Measurements from ENCODE around the gene ECI2. TPM values are rescaled to one million over a fixed set of nuclear protein-coding genes. Genes with fewer than 3 reads are reported as not detected.

ECI2 gene
- total and polyA plus RNA-seq, 10 of the 15 experiments (the other 5 are each of a cell fraction or from before 2014, with no cell fraction given): 38.7 to 129 (median 60.1) TPM

- no TSS peak for BruUV-seq (replicated peaks)
- intact Hi-C loops (cut with micrococcal nuclease; ENCODE audit: unreplicated experiment): no loop called here
- Histone ChIP-seq H3K9ac (ENCODE audit: control insufficient read depth, insufficient read depth, low read length) (no peak overlapping the region), H3K79me2 (ENCODE audit: control insufficient read depth, insufficient read depth, low read length) (no peaks in the 10 kb centered on the region), H3K27ac (ENCODE audit: control insufficient read depth, insufficient read depth) (no peak overlapping the region), H2AFZ (ENCODE audit: control insufficient read depth, low read depth, low read length) (no peak overlapping the region), H3K4me2 (ENCODE audit: control insufficient read depth, insufficient read depth) (no peak overlapping the region), H3K27me3 (replicated peaks in 1 of 2; ENCODE audit: control insufficient read depth in 2 of 2, insufficient read depth in 2 of 2, low read length in 1 of 2) (no peaks in the 10 kb centered on the region), H3K4me3 (no peak overlapping the region), H3K36me3 (ENCODE audit: control insufficient read depth in 2 of 2, insufficient read depth in 2 of 2, low read length in 1 of 2) (peaks cover 0 to 8% of the 10 kb centered on the region in 2 experiments; a peak in 3 of 4 replicates), H4K20me1 (ENCODE audit: control insufficient read depth, insufficient read depth) (no peaks in the 10 kb centered on the region), H3K9me3 (replicated peaks; ENCODE audit: control insufficient read depth, insufficient read depth, low read length) (no peaks in the 10 kb centered on the region), H3K4me1 (ENCODE audit: control insufficient read depth, insufficient read depth, low read length) (no peaks in the 10 kb centered on the region)
- whole genome bisulfite sequencing (ENCODE audit: insufficient coverage, insufficient replicate concordance, low lambda C conversion rate, missing lambda C conversion rate): 97% methylated on average over 6 of the region's 6 CpGs
- ChIA-PET SMC1A (ENCODE audit: uncharacterized antibody, unreplicated experiment) (interaction anchor here (1.0 to 1.3 kb wide), 2 partner anchors 12 to 215 kb away, joined by 3 read pairs; no protein-coding TSS in a partner anchor), RAD21 (ENCODE audit: unreplicated experiment) (no interaction called here), CTCF (no interaction called here), POLR2A (interaction anchor here (1.5 kb wide), 1 partner anchor 12 kb away, joined by 5 read pairs; no protein-coding TSS in a partner anchor)
- TF ChIP-seq MTA3 (IDR thresholded peaks at IDR 0.05; ENCODE audit: borderline replicate concordance, low read length): no peak
- no peak for TF ChIP-seq JUNB (IDR thresholded peaks at IDR 0.05)
- TF ChIP-seq TBL1XR1 (IDR thresholded peaks at IDR 0.05; ENCODE audit: low read depth, low read length): no peak
- TF ChIP-seq NFIC (IDR thresholded peaks at IDR 0.05; ENCODE audit: low read depth, low read length): no peak
- no peak for TF ChIP-seq NFYB (IDR thresholded peaks at IDR 0.05; ENCODE audit: insufficient read depth, low read depth, low read length)
- TF ChIP-seq IRF5 (IDR thresholded peaks at IDR 0.05; ENCODE audit: borderline replicate concordance): no peak
- no peak for TF ChIP-seq RELB (IDR thresholded peaks at IDR 0.05; ENCODE audit: low read depth)
- no peak for TF ChIP-seq SRF (IDR thresholded peaks at IDR 0.05; ENCODE audit: low read depth in 2 of 2, low read length in 2 of 2)
- TF ChIP-seq E4F1 (IDR thresholded peaks at IDR 0.05; ENCODE audit: borderline replicate concordance, partially characterized antibody): no peak
- TF ChIP-seq TCF7 (IDR thresholded peaks at IDR 0.05; ENCODE audit: borderline replicate concordance): no peak
- no peak for TF ChIP-seq KDM1A (IDR thresholded peaks at IDR 0.05; ENCODE audit: borderline replicate concordance)
- in situ Hi-C loops (cut with MboI): no loop called here
- FAIRE-seq (no peak), DNase-seq (ENCODE audit: low read depth, low spot score) (no peak), ATAC-seq (no peak)
Measured at GRCh38 chr6:4128748-4129147, 6.6 kb downstream of the ECI2 start.
